ENCODE measurements around the gene ADAMTS2. TPM values are rescaled to one million over a fixed set of nuclear protein-coding genes. Genes with fewer than 3 reads are reported as not detected.

ADAMTS2 gene
- total RNA-seq, 1 experiment from 2014 or later, result not detected

GRCh38 chr5:179150011-179150410 lies 195.2 kb downstream of the ADAMTS2 start:
- no peaks in the 10 kb centered on the region for H3K36me3 Mint-ChIP-seq (ENCODE audit: insufficient read depth, unreplicated experiment)
- peaks cover 21% of the 10 kb centered on the region for H3K9me3 Mint-ChIP-seq (ENCODE audit: low read depth, unreplicated experiment)
- CTCF ChIA-PET, result no interaction called here
- BruUV-seq (replicated peaks), result no TSS peak
- no peak overlapping the region for H3K4me3 Mint-ChIP-seq (ENCODE audit: low read depth, unreplicated experiment)
- H3K27ac Mint-ChIP-seq (ENCODE audit: unreplicated experiment), result no peak overlapping the region
- intact Hi-C loops (cut with micrococcal nuclease; ENCODE audit: unreplicated experiment), result no loop called here
- TF ChIP-seq CTCF (IDR thresholded peaks at IDR 0.05; ENCODE audit: unreplicated experiment), result no peak
- H3K27me3 Mint-ChIP-seq (ENCODE audit: unreplicated experiment), result no peaks in the 10 kb centered on the region
- DNase-seq, result no peak
- H3K4me1 Mint-ChIP-seq (ENCODE audit: low read depth, unreplicated experiment), result no peaks in the 10 kb centered on the region

GRCh38 chr5:179149278-179149677 lies 196.0 kb downstream of the ADAMTS2 start:
- H3K9me3 Mint-ChIP-seq (ENCODE audit: low read depth, unreplicated experiment), result peaks cover 21% of the 10 kb centered on the region
- CTCF ChIA-PET, result no interaction called here
- no TSS peak for BruUV-seq (replicated peaks)
- H3K27me3 Mint-ChIP-seq (ENCODE audit: unreplicated experiment), result no peaks in the 10 kb centered on the region
- H3K36me3 Mint-ChIP-seq (ENCODE audit: insufficient read depth, unreplicated experiment), result no peaks in the 10 kb centered on the region
- H3K27ac Mint-ChIP-seq (ENCODE audit: unreplicated experiment), result no peak overlapping the region
- DNase-seq, result no peak
- no peak for TF ChIP-seq CTCF (IDR thresholded peaks at IDR 0.05; ENCODE audit: unreplicated experiment)
- intact Hi-C loops (cut with micrococcal nuclease; ENCODE audit: unreplicated experiment), result no loop called here
- no peak overlapping the region for H3K4me3 Mint-ChIP-seq (ENCODE audit: low read depth, unreplicated experiment)
- no peaks in the 10 kb centered on the region for H3K4me1 Mint-ChIP-seq (ENCODE audit: low read depth, unreplicated experiment)

- no peak for TF ChIP-seq CTCF (IDR thresholded peaks at IDR 0.05; ENCODE audit: unreplicated experiment)
- Mint-ChIP-seq H3K4me3 (ENCODE audit: low read depth, unreplicated experiment) (no peak overlapping the region), H3K27ac (ENCODE audit: unreplicated experiment) (no peak overlapping the region), H3K4me1 (ENCODE audit: low read depth, unreplicated experiment) (no peaks in the 10 kb centered on the region), H3K36me3 (ENCODE audit: insufficient read depth, unreplicated experiment) (no peaks in the 10 kb centered on the region), H3K27me3 (ENCODE audit: unreplicated experiment) (no peaks in the 10 kb centered on the region), H3K9me3 (ENCODE audit: low read depth, unreplicated experiment) (peaks cover 21% of the 10 kb centered on the region)
- DNase-seq, result no peak
- CTCF ChIA-PET, result no interaction called here
- no TSS peak for BruUV-seq (replicated peaks)
- intact Hi-C loops (cut with micrococcal nuclease; ENCODE audit: unreplicated experiment), result no loop called here
Measured at GRCh38 chr5:179148703-179149170, 196.5 kb downstream of the ADAMTS2 start.

GRCh38 chr5:179147991-179148702 lies 197.1 kb downstream of the ADAMTS2 start:
- Mint-ChIP-seq H3K27ac (ENCODE audit: unreplicated experiment) (no peak overlapping the region), H3K36me3 (ENCODE audit: insufficient read depth, unreplicated experiment) (no peaks in the 10 kb centered on the region), H3K27me3 (ENCODE audit: unreplicated experiment) (no peaks in the 10 kb centered on the region), H3K4me3 (ENCODE audit: low read depth, unreplicated experiment) (no peak overlapping the region), H3K9me3 (ENCODE audit: low read depth, unreplicated experiment) (peaks cover 21% of the 10 kb centered on the region), H3K4me1 (ENCODE audit: low read depth, unreplicated experiment) (no peaks in the 10 kb centered on the region)
- DNase-seq, result no peak
- TF ChIP-seq CTCF (IDR thresholded peaks at IDR 0.05; ENCODE audit: unreplicated experiment), result no peak
- CTCF ChIA-PET, result no interaction called here
- no TSS peak for BruUV-seq (replicated peaks)
- intact Hi-C loops (cut with micrococcal nuclease; ENCODE audit: unreplicated experiment), result no loop called here
